OCI-LY3 (cell line): ENCODE measurements around the gene FAM184A.

Experiments used
- H2AFZ ChIP-seq: fragments of 200-600, 300-600 bp; shearing (Covaris generic); 2 replicates; pipeline ENCODE4 v1.6.0; 2014; ENCODE audit warnings: antibody characterized with exemption, low read depth, low read length
- H3K27ac ChIP-seq: fragments of 200-600, 300-600 bp; sonication (generic); 2 replicates; pipeline ENCODE4 v1.5.1; 2014; ENCODE audit warnings: mild to moderate bottlenecking, low read length, moderate library complexity, mixed read lengths
- H3K27me3 ChIP-seq: fragments of 200-600, 300-600 bp; sonication (generic); 2 replicates; pipeline ENCODE4 v1.6.1; 2014; ENCODE audit warnings: low read depth, low read length, mixed read lengths
- H3K36me3 ChIP-seq: fragments of 200-600, 300-600 bp; sonication (generic); replicated peaks from 2 replicates; pipeline ENCODE3; 2014; ENCODE audit warnings: low read depth, low read length, mixed read lengths
- H3K4me1 ChIP-seq: fragments of 300-600, 200-600 bp; sonication (generic); 2 replicates; pipeline ENCODE4 v1.6.1; 2014; ENCODE audit warnings: low read length, mixed read lengths
- H3K4me2 ChIP-seq: fragments of 200-600, 300-600 bp; sonication (generic); 2 replicates; pipeline ENCODE4 v1.6.1; 2014; ENCODE audit warnings: low read length, mixed read lengths
- H3K4me3 ChIP-seq: fragments of 300-600, 200-600 bp; sonication (generic); 2 replicates; pipeline ENCODE4 v1.5.1; 2014; ENCODE audit warnings: antibody characterized with exemption, mild to moderate bottlenecking, low read length, moderate library complexity
- H3K79me2 ChIP-seq: fragments of 300-600, 200-600 bp; shearing (Covaris generic); 2 replicates; pipeline ENCODE4 v1.6.1; 2014; ENCODE audit warnings: mild to moderate bottlenecking, low read length, mixed read lengths
- H3K9ac ChIP-seq: fragments of 300-600, 200-600 bp; shearing (Covaris generic); 2 replicates; pipeline ENCODE4 v1.6.0; 2014; ENCODE audit warnings: mild to moderate bottlenecking, low read length, moderate library complexity
- H3K9me3 ChIP-seq: fragments of 200-600, 300-600 bp; shearing (Covaris generic); 2 replicates; pipeline ENCODE4 v1.6.1; 2014; ENCODE audit warnings: low read length, mixed read lengths; ENCODE audit not compliant: insufficient read depth
- H4K20me1 ChIP-seq: fragments of 200-600, 300-600 bp; sonication (generic); 2 replicates; pipeline ENCODE4 v1.6.1; 2016; ENCODE audit warnings: low read length, mixed read lengths; ENCODE audit not compliant: insufficient read depth
- EZH2phosphoT487 ChIP-seq: fragments of 200-600 bp; shearing (Covaris generic); IDR thresholded peaks from 2 replicates; pipeline ENCODE4 v1.6.1; 2018; ENCODE audit warnings: antibody characterized with exemption, mixed run types, low read depth
- TF ChIP-seq, protein P1 (sequence below): fragments of 200-600, 300-600 bp; sonication (generic); IDR thresholded peaks from 2 replicates; pipeline ENCODE4 v1.5.1; 2014; ENCODE audit warnings: antibody characterized with exemption, low read length, low read depth

Gene FAM184A

DNA sequence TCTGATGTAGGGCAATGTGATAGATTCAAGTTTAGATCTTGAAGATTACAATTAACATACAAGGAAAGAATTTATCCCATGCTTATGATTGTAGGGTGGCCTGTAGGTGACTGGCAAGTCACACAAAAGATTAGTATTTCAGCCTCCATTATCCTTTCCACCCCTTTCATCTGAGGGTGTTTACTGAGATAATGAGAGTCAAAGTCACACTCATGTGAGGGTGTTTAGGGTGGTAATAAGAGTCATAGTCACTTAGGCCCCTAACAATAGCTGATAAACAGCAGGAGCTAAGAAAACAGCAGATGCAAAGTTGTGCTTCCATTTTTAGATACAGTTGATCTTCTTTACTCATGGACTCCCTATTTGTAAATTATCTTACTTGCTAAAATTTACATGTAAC lies 11.4 kb downstream of the FAM184A start:
- Histone ChIP-seq H2AFZ (no peak overlapping the region), H3K4me3 (no peak overlapping the region), H3K9ac (no peak overlapping the region), H3K9me3 (no peaks in the 10 kb centered on the region), H4K20me1 (no peaks in the 10 kb centered on the region), H3K27me3 (no peaks in the 10 kb centered on the region), H3K79me2 (no peaks in the 10 kb centered on the region), H3K4me1 (no peaks in the 10 kb centered on the region), H3K36me3 (no peaks in the 10 kb centered on the region), H3K27ac (no peak overlapping the region), H3K4me2 (no peak overlapping the region)
- TF ChIP-seq EZH2phosphoT487: no peak
- TF ChIP-seq, protein P1, sequence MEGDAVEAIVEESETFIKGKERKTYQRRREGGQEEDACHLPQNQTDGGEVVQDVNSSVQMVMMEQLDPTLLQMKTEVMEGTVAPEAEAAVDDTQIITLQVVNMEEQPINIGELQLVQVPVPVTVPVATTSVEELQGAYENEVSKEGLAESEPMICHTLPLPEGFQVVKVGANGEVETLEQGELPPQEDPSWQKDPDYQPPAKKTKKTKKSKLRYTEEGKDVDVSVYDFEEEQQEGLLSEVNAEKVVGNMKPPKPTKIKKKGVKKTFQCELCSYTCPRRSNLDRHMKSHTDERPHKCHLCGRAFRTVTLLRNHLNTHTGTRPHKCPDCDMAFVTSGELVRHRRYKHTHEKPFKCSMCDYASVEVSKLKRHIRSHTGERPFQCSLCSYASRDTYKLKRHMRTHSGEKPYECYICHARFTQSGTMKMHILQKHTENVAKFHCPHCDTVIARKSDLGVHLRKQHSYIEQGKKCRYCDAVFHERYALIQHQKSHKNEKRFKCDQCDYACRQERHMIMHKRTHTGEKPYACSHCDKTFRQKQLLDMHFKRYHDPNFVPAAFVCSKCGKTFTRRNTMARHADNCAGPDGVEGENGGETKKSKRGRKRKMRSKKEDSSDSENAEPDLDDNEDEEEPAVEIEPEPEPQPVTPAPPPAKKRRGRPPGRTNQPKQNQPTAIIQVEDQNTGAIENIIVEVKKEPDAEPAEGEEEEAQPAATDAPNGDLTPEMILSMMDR: no peak

- H3K9me3 ChIP-seq: no peaks in the 10 kb centered on the region
- H2AFZ ChIP-seq: no peak overlapping the region
- no peaks in the 10 kb centered on the region for H3K79me2 ChIP-seq
- H3K27me3 ChIP-seq: no peaks in the 10 kb centered on the region
- no peak for TF ChIP-seq EZH2phosphoT487
- TF ChIP-seq, protein P1: no peak
- H3K9ac ChIP-seq: no peak overlapping the region
- H3K4me3 ChIP-seq: no peak overlapping the region
- H3K36me3 ChIP-seq: no peaks in the 10 kb centered on the region
- H3K4me2 ChIP-seq: no peak overlapping the region
- H3K27ac ChIP-seq: no peak overlapping the region
- no peaks in the 10 kb centered on the region for H3K4me1 ChIP-seq
- H4K20me1 ChIP-seq: no peaks in the 10 kb centered on the region
Measured at GRCh38 chr6:119066517-119066916, 11.9 kb downstream of the FAM184A start.

GRCh38 chr6:119065955-119066354 lies 12.5 kb downstream of the FAM184A start:
- H3K36me3 ChIP-seq: no peaks in the 10 kb centered on the region
- H2AFZ ChIP-seq: no peak overlapping the region
- no peak overlapping the region for H3K9ac ChIP-seq
- no peaks in the 10 kb centered on the region for H3K27me3 ChIP-seq
- no peaks in the 10 kb centered on the region for H3K9me3 ChIP-seq
- no peak overlapping the region for H3K27ac ChIP-seq
- no peak overlapping the region for H3K4me3 ChIP-seq
- H3K4me1 ChIP-seq: no peaks in the 10 kb centered on the region
- no peaks in the 10 kb centered on the region for H3K79me2 ChIP-seq
- no peaks in the 10 kb centered on the region for H4K20me1 ChIP-seq
- no peak for TF ChIP-seq EZH2phosphoT487
- TF ChIP-seq, protein P1: no peak
- no peak overlapping the region for H3K4me2 ChIP-seq

GRCh38 chr6:119065382-119065781 lies 13.1 kb downstream of the FAM184A start:
- H3K36me3 ChIP-seq: no peaks in the 10 kb centered on the region
- TF ChIP-seq EZH2phosphoT487: no peak
- H3K9me3 ChIP-seq: no peaks in the 10 kb centered on the region
- H3K27ac ChIP-seq: no peak overlapping the region
- H3K4me1 ChIP-seq: peaks cover 3% of the 10 kb centered on the region
- no peak overlapping the region for H3K4me2 ChIP-seq
- no peaks in the 10 kb centered on the region for H4K20me1 ChIP-seq
- H3K27me3 ChIP-seq: no peaks in the 10 kb centered on the region
- H3K79me2 ChIP-seq: no peaks in the 10 kb centered on the region
- no peak overlapping the region for H3K9ac ChIP-seq
- no peak overlapping the region for H2AFZ ChIP-seq
- no peak overlapping the region for H3K4me3 ChIP-seq

DNA sequence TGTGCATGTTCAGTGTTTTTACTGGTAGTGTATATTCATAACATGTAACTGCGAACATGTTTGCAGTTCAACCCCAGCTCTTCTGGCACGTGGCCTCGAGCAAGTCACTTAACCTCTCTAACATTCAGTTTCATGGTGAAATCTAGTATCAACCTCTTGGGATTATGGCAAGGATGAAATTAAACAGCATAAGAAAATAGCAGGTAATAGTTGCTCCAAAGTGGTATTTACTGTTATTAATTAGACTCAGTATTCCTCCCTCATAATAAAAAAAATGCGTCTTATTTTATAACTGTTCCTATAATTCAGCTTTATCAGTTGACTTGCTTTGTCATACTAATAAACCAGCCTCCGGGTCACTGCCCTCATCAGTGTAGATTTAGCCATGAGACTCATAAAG lies 15.0 kb downstream of the FAM184A start:
- Histone ChIP-seq H3K9me3 (no peaks in the 10 kb centered on the region), H3K27me3 (no peaks in the 10 kb centered on the region), H4K20me1 (no peaks in the 10 kb centered on the region), H3K4me1 (peaks cover 7% of the 10 kb centered on the region), H3K27ac (no peak overlapping the region), H3K4me3 (no peak overlapping the region), H2AFZ (no peak overlapping the region), H3K9ac (no peak overlapping the region), H3K79me2 (no peaks in the 10 kb centered on the region), H3K4me2 (no peak overlapping the region), H3K36me3 (no peaks in the 10 kb centered on the region)
- TF ChIP-seq, protein P1: no peak
- TF ChIP-seq EZH2phosphoT487: no peak
